GM12872 (cell line): ENCODE measurements around the gene TRIM17.

Experiments used
- TF ChIP-seq, protein P1 (sequence below): IDR thresholded peaks from 3 replicates; pipeline ENCODE4 v1.5.1; 2011; ENCODE audit warnings: low read depth, mild to moderate bottlenecking, low read length, moderate library complexity; ENCODE audit not compliant: insufficient read depth

The TRIM17 gene

GRCh38 chr1:228370439-228370940, 46.2 kb downstream of the TRIM17 start:
- TF ChIP-seq, protein P1, sequence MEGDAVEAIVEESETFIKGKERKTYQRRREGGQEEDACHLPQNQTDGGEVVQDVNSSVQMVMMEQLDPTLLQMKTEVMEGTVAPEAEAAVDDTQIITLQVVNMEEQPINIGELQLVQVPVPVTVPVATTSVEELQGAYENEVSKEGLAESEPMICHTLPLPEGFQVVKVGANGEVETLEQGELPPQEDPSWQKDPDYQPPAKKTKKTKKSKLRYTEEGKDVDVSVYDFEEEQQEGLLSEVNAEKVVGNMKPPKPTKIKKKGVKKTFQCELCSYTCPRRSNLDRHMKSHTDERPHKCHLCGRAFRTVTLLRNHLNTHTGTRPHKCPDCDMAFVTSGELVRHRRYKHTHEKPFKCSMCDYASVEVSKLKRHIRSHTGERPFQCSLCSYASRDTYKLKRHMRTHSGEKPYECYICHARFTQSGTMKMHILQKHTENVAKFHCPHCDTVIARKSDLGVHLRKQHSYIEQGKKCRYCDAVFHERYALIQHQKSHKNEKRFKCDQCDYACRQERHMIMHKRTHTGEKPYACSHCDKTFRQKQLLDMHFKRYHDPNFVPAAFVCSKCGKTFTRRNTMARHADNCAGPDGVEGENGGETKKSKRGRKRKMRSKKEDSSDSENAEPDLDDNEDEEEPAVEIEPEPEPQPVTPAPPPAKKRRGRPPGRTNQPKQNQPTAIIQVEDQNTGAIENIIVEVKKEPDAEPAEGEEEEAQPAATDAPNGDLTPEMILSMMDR: 0 out of 3 replicates have a peak, but pooled peaks have one; percentile 0

DNA sequence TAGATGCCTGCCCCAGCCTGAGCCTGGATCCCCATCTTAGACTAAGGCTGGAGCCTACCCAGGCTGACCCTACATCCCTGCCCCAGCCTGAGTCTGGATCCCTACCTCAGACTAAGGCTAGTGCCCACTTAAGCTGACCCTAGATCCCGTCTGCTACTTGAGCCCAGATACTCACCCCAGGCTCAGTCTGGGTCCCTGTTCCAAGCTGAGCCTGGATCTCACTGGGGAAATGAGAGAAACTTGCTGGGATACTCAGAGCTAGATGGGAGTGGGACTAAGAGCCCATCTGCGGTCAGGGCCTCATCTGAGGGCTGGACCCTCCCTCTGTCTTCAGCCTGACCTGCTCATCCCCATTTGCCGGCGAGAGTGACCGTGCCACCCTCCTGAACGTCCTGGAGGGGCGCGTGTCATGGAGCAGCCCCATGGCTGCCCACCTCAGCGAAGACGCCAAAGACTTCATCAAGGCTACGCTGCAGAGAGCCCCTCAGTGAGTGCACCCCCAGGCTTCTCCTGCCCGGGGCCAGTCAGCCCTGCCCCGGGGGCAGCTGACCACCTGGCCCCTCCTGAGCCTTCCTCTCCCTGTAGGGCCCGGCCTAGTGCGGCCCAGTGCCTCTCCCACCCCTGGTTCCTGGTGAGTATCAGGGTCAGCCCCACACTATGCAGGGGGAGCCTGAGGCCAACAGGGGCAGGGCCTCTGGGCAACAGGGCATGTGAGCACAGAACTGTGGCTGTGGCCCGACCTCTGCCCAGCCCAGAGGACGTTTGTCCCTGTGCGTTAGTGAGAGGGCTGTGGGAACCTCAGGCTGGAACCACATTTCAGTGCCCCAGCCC, 46.8 kb downstream of the TRIM17 start:
- TF ChIP-seq, protein P1: 0 out of 3 replicates have a peak, but pooled peaks have one; percentile 3

DNA sequence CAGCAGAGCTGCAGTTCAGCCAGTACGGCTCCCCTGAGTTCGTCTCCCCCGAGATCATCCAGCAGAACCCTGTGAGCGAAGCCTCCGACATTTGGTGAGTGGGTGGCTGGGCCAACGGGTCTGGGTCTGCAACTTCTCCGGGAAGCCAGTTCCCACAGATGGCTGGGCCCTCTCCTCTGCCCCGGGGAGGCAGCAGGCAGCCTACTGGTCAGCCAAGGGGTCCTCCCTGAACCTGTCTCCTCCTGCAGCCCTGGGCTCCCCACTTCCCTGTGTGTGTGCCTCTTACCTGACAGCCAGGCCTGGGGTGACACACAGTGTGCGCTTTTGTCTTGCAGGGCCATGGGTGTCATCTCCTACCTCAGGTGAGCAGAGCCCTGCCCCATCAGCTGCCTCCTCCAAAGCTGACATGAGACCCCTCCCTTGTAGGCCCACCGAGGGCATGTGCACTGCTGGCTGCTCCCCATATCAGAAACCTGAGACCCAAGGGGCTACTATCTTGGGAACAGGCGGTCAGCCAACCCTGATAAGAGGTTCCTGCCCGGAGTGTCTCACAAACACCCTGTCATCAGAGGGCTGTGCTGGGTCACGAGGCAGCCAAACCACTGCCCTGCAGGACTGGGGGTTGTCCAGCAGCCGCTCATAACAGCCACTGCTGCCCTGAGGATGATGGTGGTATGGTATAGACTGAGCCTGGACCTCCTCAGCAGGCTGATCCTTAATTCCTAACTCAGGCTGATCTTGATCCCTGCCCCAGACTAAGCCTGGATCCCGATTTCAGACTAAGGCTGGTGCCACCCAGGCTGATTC, 47.7 kb downstream of the TRIM17 start:
- TF ChIP-seq, protein P1: no peak

DNA sequence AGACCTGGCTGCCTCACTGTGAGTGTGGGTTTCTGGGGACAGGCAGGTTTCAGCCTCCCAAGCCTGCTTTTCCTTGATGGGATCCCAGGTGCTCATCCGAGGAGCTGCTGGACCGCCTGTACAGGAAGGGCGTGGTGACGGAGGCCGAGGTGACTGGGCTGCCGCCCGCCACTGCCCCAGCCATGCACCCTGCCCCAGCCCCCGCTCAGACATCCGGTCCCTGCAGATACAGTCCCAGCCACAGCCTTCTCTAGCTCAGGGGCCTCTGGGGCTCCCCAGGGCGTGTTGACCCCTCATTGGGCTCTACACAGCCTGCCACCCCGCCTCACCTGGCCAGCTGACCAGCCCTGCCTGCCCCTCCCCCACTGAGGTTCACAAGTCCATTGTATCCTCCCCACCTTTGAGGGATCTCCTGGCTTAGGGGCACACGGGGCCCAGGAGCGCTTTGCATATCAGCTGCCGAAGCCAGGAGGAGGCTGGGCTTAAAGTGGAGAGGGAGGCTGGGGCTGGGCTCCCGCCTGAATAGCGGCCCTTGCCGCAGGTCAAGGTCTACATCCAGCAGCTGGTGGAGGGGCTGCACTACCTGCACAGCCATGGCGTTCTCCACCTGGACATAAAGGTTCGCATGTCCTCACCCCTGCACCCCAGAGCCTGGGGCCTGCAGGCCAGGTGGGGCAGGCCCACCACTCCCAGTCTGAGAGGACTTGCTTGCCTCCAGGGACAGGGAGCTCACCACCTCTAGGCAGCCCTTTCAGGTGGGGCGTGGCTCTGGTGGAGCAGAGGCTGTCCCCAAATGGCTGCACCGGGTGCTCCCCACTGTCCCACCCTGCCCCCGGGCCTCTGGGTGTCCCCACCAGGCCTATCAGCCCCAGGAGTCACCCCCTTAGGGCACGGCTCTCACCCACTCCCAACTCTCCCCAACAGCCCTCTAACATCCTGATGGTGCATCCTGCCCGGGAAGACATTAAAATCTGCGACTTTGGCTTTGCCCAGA, 48.6 kb downstream of the TRIM17 start:
- TF ChIP-seq, protein P1: no peak

DNA sequence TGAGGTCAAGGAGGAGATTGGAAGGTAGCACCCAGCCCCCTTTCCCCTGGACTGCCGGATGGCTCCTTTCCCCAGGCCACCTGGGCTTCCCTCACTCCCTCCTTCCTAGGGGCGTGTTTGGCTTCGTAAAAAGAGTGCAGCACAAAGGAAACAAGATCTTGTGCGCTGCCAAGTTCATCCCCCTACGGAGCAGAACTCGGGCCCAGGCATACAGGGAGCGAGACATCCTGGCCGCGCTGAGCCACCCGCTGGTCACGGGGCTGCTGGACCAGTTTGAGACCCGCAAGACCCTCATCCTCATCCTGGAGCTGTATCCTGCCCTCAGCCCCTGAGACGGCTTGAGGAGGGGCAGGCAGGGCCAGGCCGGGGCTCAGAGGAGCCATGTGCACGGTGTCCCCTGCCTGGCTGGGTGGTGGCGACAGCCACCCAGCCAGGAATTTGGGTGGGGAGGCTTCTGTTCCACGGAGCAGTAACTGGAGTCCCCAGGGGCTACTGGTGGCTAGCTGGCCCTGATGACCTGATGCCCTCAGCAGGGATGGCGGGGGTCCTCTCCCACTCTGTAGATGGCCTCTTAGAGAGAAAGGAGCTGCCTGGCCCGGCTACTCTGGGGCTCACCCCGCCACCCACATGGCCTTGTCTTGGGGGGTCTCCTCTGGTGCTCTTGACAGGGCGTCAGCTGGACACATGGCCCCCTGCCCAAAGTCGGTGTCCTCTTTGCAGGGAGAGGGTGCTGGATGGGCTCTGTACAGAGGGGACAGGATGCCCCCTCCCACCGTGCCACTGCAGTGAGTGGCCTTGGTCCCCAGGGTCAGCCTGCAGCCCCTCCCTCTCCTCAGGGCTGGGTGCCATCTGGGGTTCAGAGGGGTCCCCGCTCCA, 49.6 kb downstream of the TRIM17 start:
- TF ChIP-seq, protein P1: no peak

DNA sequence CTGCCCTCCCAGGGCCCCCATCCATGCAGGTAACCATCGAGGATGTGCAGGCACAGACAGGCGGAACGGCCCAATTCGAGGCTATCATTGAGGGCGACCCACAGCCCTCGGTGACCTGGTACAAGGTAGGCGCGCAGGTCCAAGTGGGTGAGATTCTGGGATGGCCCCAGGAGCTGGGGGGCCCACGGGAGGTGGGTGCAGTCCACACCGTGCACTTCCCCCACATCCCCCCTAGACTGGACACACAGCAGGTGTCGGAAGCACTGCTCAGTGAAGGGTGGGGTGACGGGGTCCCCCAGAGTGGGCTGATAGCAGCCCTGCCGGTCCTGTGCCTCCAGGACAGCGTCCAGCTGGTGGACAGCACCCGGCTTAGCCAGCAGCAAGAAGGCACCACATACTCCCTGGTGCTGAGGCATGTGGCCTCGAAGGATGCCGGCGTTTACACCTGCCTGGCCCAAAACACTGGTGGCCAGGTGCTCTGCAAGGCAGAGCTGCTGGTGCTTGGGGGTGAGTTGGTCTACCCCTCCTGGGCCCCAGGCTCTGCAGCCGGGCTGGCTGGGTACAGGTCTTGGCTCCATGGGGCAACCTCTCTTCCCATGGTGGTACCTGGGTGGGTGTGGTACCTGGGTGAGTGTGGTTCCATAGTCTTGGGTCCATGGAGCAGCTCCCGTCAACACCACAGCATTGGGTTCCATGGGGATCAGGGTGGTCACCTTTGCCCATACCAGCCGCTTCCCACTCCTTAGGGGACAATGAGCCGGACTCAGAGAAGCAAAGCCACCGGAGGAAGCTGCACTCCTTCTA, 50.4 kb downstream of the TRIM17 start:
- TF ChIP-seq, protein P1: no peak
